Esophagus muscularis mucosa (tissue), 4 donors: ENCODE results near the gene PPID.

Source experiments
- EP300 ChIP-seq: sonication (generic); formaldehyde crosslinking; IDR thresholded peaks from one replicate; pipeline ENCODE4 v1.6.1; 2017; ENCODE audit warnings: antibody characterized with exemption
- POLR2A ChIP-seq: fragments of 450-650 bp; IDR thresholded peaks from one replicate; pipeline ENCODE4 v1.6.1; 2017; ENCODE audit warnings: antibody characterized with exemption, moderate library complexity, mild to moderate bottlenecking, low read depth
- POLR2AphosphoS5 ChIP-seq, 2 donors: sonication (generic); formaldehyde crosslinking; IDR thresholded peaks; one replicate each; pipeline ENCODE4 v1.6.1; 2017; ENCODE audit warnings: antibody characterized with exemption in 2 of 2
- TF ChIP-seq, protein P1 (sequence below), 3 experiments: fragments of 200-600 bp in 2 of 3; fragments of 450-650 bp in 1 of 3; sonication (generic) in 2 of 3; IDR thresholded peaks; one replicate each; pipeline ENCODE4 v1.5.1; 2017 to 2019; ENCODE audit warnings: antibody characterized with exemption in 3 of 3, mild to moderate bottlenecking in 2 of 3, moderate library complexity in 1 of 3

DNA sequence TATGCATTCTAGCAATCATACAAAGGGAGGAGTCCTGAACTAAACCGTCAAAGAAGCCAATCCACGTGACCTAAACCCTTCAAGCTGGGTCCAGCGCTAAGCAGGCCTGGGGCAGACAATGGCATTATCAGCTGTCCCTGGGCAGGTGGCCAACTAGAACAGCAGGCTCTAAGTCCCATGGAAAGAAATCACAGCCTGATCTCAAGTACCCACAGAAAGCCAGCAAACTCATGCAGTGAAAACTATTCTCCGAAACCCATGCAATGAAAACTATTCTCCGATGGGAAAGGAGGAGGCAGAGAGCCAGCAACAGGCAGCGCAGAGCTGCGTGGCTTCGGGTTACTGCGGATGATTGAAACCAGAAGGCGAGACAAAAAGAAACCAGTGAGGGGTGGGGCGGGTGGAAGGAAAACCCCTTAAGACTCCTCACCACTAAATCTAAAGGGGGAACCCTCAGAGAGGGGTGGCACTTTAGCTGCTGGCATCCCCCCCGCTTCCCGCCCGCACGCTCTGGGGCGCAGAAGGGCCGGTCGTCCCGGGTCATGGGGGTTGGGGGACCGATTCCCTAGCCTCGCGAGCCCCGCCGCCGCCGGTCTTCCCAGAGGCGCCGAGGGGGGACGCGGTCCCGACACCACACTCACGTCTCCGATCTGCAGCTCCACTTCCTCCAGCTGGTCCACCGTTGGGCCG, 52.1 kb downstream of the PPID start:
- TF ChIP-seq, protein P1, sequence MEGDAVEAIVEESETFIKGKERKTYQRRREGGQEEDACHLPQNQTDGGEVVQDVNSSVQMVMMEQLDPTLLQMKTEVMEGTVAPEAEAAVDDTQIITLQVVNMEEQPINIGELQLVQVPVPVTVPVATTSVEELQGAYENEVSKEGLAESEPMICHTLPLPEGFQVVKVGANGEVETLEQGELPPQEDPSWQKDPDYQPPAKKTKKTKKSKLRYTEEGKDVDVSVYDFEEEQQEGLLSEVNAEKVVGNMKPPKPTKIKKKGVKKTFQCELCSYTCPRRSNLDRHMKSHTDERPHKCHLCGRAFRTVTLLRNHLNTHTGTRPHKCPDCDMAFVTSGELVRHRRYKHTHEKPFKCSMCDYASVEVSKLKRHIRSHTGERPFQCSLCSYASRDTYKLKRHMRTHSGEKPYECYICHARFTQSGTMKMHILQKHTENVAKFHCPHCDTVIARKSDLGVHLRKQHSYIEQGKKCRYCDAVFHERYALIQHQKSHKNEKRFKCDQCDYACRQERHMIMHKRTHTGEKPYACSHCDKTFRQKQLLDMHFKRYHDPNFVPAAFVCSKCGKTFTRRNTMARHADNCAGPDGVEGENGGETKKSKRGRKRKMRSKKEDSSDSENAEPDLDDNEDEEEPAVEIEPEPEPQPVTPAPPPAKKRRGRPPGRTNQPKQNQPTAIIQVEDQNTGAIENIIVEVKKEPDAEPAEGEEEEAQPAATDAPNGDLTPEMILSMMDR (IDR thresholded peaks at IDR 0.05): no peak
- TF ChIP-seq EP300 (no peak), POLR2A (no peak), POLR2AphosphoS5 (IDR thresholded peaks at IDR 0.05) (peak in 1 of 2 donors; percentile 33)
